HUDEP-2 (cell line): ENCODE measurements around the gene RACGAP1.

ENCODE experiments used
- DNase-seq, 76 experiments: peaks; one replicate each; lab custom pipeline; 2025; ENCODE audit not compliant: unreplicated experiment in 76 of 76; lab: John Stamatoyannopoulos, UW

RACGAP1 gene

GRCh38 chr12:49972641-49973360 lies 52.5 kb downstream of the RACGAP1 start, which contains the start of gene AQP6:
TSS of gene AQP6 (plus strand) at chr12:49972947. CDS start at chr12:49973174, 227 bp downstream.
- DNase-seq: no peak

GRCh38 chr12:49972129-49972528 lies 53.2 kb downstream of the RACGAP1 start:
- DNase-seq: no peak

- no peak for DNase-seq
Observed at GRCh38 chr12:49971141-49971540, 54.2 kb downstream of the RACGAP1 start.

- no peak for DNase-seq
Observed at GRCh38 chr12:49970658-49971057, 54.6 kb downstream of the RACGAP1 start.

- no peak for DNase-seq
Observed at GRCh38 chr12:49969651-49970429, 55.5 kb downstream of the RACGAP1 start.

GRCh38 chr12:49969027-49969426 lies 56.3 kb downstream of the RACGAP1 start:
- DNase-seq: no peak

- DNase-seq: no peak
Observed at GRCh38 chr12:49968471-49968870, 56.8 kb downstream of the RACGAP1 start.

GRCh38 chr12:49967777-49968250 lies 57.5 kb downstream of the RACGAP1 start:
- DNase-seq: no peak

- DNase-seq: peak in 74 of 76 experiments; percentile 11 to 97 (median 78)
Observed at GRCh38 chr12:49967042-49967776, 58.1 kb downstream of the RACGAP1 start.

- DNase-seq: no peak
Observed at GRCh38 chr12:49966511-49967041, 58.7 kb downstream of the RACGAP1 start.

- DNase-seq: no peak
Observed at GRCh38 chr12:49965836-49966235, 59.5 kb downstream of the RACGAP1 start.

- DNase-seq: no peak
Observed at GRCh38 chr12:49964849-49965624, 60.3 kb downstream of the RACGAP1 start.

GRCh38 chr12:49963976-49964815 lies 61.1 kb downstream of the RACGAP1 start:
- no peak for DNase-seq

- DNase-seq: peak in 4 of 76 experiments; percentile 4 to 9 (median 8)
Observed at GRCh38 chr12:49962861-49963765, 62.2 kb downstream of the RACGAP1 start.

GRCh38 chr12:49961993-49962764 lies 63.1 kb downstream of the RACGAP1 start:
- no peak for DNase-seq

GRCh38 chr12:49961111-49961922 lies 64.0 kb downstream of the RACGAP1 start, which contains the start of gene AQP5:
TSS of gene AQP5 (plus strand) at chr12:49961872. CDS start at chr12:49962018, 146 bp downstream.
- no peak for DNase-seq
